HT-29 (cell line): ENCODE data around the gene SLC37A4. TPM values are rescaled to one million over a fixed set of nuclear protein-coding genes. Genes with fewer than 3 reads are reported as not detected.
"Not testable (repeated sequence)": the region's sequence is repeated elsewhere in the genome, so short reads cannot be mapped to it uniquely, and the experiment has no call there.

Source experiments
- DNase-seq: peaks from one replicate; pipeline ENCODE4 v3.0.0-alpha.2; 2015; ENCODE audit warnings: low spot score
- total RNA-seq: library from RNA; depleted of rRNA; stranded (reverse); fragments of >200 nt; shearing (Covaris generic); gene quantifications from 2 replicates; pipeline ENCODE4 v1.2.3, GENCODE V29; 2014

Gene SLC37A4
- total RNA-seq, 1 experiment from 2014 or later, result 45.0 TPM

- DNase-seq, result peak; percentile 99
These were observed 12.4 kb downstream of the SLC37A4 start, which contains the start of the genes RPS25 and TRAPPC4 for GRCh38 chr11:119018074-119018938. Gene RPS25, minus strand, starts transcription at chr11:119018343. Its CDS starts 59 bp downstream, at chr11:119018284. Gene TRAPPC4, plus strand, starts transcription at chr11:119018766. Its CDS starts 30 bp downstream, at chr11:119018796.

- DNase-seq, result not testable (repeated sequence)
These were observed 13.3 kb downstream of the SLC37A4 start for GRCh38 chr11:119017377-119017776.

GRCh38 chr11:119016216-119017009 is 14.3 kb downstream of the SLC37A4 start:
- DNase-seq, result no peak

- no peak for DNase-seq
These were observed 15.5 kb downstream of the SLC37A4 start for GRCh38 chr11:119015054-119015611.

GRCh38 chr11:119014209-119014924 is 16.3 kb downstream of the SLC37A4 start:
- no peak for DNase-seq

GRCh38 chr11:119012629-119013170 is 18.0 kb downstream of the SLC37A4 start:
- DNase-seq, result no peak

GRCh38 chr11:119011476-119012053 is 19.1 kb downstream of the SLC37A4 start:
- no peak for DNase-seq

GRCh38 chr11:119006656-119007055 is 24.0 kb downstream of the SLC37A4 start:
- no peak for DNase-seq

- DNase-seq, result no peak
These were observed 29.8 kb downstream of the SLC37A4 start for GRCh38 chr11:119000906-119001305.

GRCh38 chr11:118998822-118999221 is 31.9 kb downstream of the SLC37A4 start:
- DNase-seq, result peak; percentile 82

GRCh38 chr11:118998388-118998717 is 32.3 kb downstream of the SLC37A4 start:
- DNase-seq, result no peak

- DNase-seq, result peak; percentile 96
These were observed 32.9 kb downstream of the SLC37A4 start, which contains the start of gene CENATAC for GRCh38 chr11:118997627-118998387. Gene CENATAC, plus strand, starts transcription at chr11:118998138. Its CDS starts 60 bp downstream, at chr11:118998198.

GRCh38 chr11:118996926-118997626 is 33.6 kb downstream of the SLC37A4 start:
- DNase-seq, result peak; percentile 13

GRCh38 chr11:118991486-118992038 is 39.1 kb downstream of the SLC37A4 start:
- DNase-seq, result not testable (repeated sequence)

- no peak for DNase-seq
These were observed 42.4 kb downstream of the SLC37A4 start for GRCh38 chr11:118988280-118988679.

GRCh38 chr11:118984825-118985224 is 45.9 kb downstream of the SLC37A4 start:
- no peak for DNase-seq

- DNase-seq, result not testable (repeated sequence)
These were observed 46.3 kb downstream of the SLC37A4 start for GRCh38 chr11:118984337-118984736.

GRCh38 chr11:118980191-118980881 is 50.3 kb downstream of the SLC37A4 start:
- DNase-seq, result no peak
